C4-2B (cell line): Measurements from ENCODE around the gene RAB6B.

Experiments used
- ZFX ChIP-seq: fragments of 450-650 bp; IDR thresholded peaks from 2 replicates; pipeline ENCODE4 v1.6.1; 2017
- TF ChIP-seq, protein P1 (sequence below): fragments of 450-650 bp; conservative IDR thresholded peaks from 2 replicates; pipeline ENCODE4 v1.5.1; 2017; ENCODE audit warnings: mild to moderate bottlenecking

DNA sequence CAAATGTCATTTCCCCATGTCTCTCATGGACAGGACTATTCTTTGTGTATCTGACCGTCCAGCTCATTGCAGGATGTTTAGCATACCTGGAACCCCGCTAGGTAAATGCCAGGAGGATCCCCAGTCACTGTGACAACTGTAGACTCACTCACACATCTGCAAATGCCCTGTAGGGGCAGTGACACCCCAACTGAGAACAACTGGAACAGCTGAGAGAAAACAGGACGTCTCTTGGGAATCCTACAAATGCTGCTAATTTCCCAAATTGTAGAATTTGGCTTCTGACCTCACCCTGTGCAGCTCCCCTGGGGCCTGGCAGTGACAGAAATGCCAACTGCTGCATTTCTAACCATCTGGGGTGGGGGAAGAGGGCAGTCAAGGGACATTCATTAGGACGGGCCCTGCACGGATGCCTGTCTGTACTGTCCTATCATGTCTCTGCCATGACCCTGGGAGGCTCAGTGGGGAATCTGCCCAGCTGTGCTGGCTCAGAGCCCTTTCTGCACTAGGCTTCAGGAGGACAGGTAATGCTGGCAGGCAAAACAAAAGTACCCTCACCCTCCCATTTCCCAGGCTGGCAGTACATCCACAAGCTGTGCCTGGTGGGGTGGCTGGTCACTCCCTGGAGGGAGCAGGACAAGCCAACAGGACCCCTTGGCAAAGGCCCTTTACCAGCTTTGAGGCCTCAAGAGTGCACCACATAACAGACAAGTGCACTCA lies 30.4 kb downstream of the RAB6B start:
- TF ChIP-seq, protein P1, sequence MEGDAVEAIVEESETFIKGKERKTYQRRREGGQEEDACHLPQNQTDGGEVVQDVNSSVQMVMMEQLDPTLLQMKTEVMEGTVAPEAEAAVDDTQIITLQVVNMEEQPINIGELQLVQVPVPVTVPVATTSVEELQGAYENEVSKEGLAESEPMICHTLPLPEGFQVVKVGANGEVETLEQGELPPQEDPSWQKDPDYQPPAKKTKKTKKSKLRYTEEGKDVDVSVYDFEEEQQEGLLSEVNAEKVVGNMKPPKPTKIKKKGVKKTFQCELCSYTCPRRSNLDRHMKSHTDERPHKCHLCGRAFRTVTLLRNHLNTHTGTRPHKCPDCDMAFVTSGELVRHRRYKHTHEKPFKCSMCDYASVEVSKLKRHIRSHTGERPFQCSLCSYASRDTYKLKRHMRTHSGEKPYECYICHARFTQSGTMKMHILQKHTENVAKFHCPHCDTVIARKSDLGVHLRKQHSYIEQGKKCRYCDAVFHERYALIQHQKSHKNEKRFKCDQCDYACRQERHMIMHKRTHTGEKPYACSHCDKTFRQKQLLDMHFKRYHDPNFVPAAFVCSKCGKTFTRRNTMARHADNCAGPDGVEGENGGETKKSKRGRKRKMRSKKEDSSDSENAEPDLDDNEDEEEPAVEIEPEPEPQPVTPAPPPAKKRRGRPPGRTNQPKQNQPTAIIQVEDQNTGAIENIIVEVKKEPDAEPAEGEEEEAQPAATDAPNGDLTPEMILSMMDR, result no peak
- no peak for TF ChIP-seq ZFX
